SK-MEL-5 (cell line): Measurements from ENCODE around the gene RNF227. TPM values are rescaled to one million over a fixed set of nuclear protein-coding genes. Genes with fewer than 3 reads are reported as not detected.
"Not testable (repeated sequence)": the region's sequence is repeated elsewhere in the genome, so short reads cannot be mapped to it uniquely, and the experiment has no call there.

Experiments used
- DNase-seq: peaks from one replicate; pipeline ENCODE4 v3.0.0-alpha.2; 2016; ENCODE audit warnings: low read depth, low spot score
- in situ Hi-C: cut with HindIII; loops from 2 replicates; pipeline ENCODE4 v1.10.0; 2016; ENCODE audit warnings: low sequenced_read_pairs, high pct_unique_total_duplicates, low pct_unique_long_range_greater_than_20kb
- small RNA-seq, 2 experiments: library from RNA; depleted of rRNA; stranded (forward); fragments of <200 nt; gene quantifications; one replicate each; pipeline ENCODE3, GENCODE V24; 2014
- total RNA-seq: library from RNA; depleted of rRNA; stranded (reverse); fragments of >200 nt; shearing (Covaris generic); gene quantifications from 2 replicates; pipeline ENCODE4 v1.2.3, GENCODE V29; 2014; rRNA removed

The RNF227 gene
- total RNA-seq, 1 experiment from 2014 or later: 4.3 TPM

- DNase-seq: no peak
- in situ Hi-C loops: no loop called here
Measured at GRCh38 chr17:7882629-7883028, 33.5 kb downstream of the RNF227 start.

- in situ Hi-C loops: no loop called here
- no peak for DNase-seq
Measured at GRCh38 chr17:7882068-7882467, 34.0 kb downstream of the RNF227 start.

- in situ Hi-C loops: no loop called here
- no peak for DNase-seq
Measured at GRCh38 chr17:7881276-7882054, 34.6 kb downstream of the RNF227 start.

GRCh38 chr17:7880076-7880868 is 35.8 kb downstream of the RNF227 start:
- in situ Hi-C loops: no loop called here
- DNase-seq: no peak

- in situ Hi-C loops: no loop called here
- DNase-seq: no peak
Measured at GRCh38 chr17:7878234-7878633, 37.9 kb downstream of the RNF227 start.

GRCh38 chr17:7875804-7876370 is 40.2 kb downstream of the RNF227 start:
- DNase-seq: no peak
- in situ Hi-C loops: no loop called here

- no peak for DNase-seq
- in situ Hi-C loops: no loop called here
Measured at GRCh38 chr17:7873051-7873450, 43.0 kb downstream of the RNF227 start.

- in situ Hi-C loops: no loop called here
Measured at GRCh38 chr17:7867881-7868329, 48.2 kb downstream of the RNF227 start.

GRCh38 chr17:7864995-7865650 is 51.0 kb downstream of the RNF227 start:
- in situ Hi-C loops: no loop called here
- DNase-seq: no peak

More at GRCh38 chr17:7867881-7868329, 48.2 kb downstream of the RNF227 start:
- no peak for DNase-seq

- DNase-seq, in situ Hi-C loops: not testable (repeated sequence)
Measured at GRCh38 chr17:7864384-7864783, 51.7 kb downstream of the RNF227 start.

Small RNA genes within 50 kb of the gene (small RNA-seq; reads per million reads assigned to genes)
- 24.9 to 66.2 reads per million in 2 experiments for gene SCARNA21

Other genes with a start within 250 kb of the RNF227 start
- gene TP53, start 228.8 kb downstream of the RNF227 start, total RNA-seq: 14.1 and 15.4 TPM in 2 replicates
- 13.4 and 16.4 TPM in 2 replicates for gene WRAP53, start 227.8 kb downstream of the RNF227 start, total RNA-seq
- gene EFNB3, start 211.1 kb downstream of the RNF227 start, total RNA-seq: 2.8 and 3.7 TPM in 2 replicates
- 0.03 TPM in 1 of 2 replicates, not detected in the other for gene DNAH2, start 198.5 kb downstream of the RNF227 start, total RNA-seq
- 1.6 and 2.4 TPM in 2 replicates for gene KDM6B, start 82.1 kb downstream of the RNF227 start, total RNA-seq
- gene TMEM88, start 61.2 kb downstream of the RNF227 start, total RNA-seq: 0.18 and 0.80 TPM in 2 replicates
- gene NAA38, start 58.7 kb downstream of the RNF227 start, total RNA-seq: 74.5 and 83.3 TPM in 2 replicates
- 7.2 and 7.5 TPM in 2 replicates for gene CYB5D1, start 58.3 kb downstream of the RNF227 start, total RNA-seq
- gene CHD3, start 27.5 kb downstream of the RNF227 start, total RNA-seq: 68.4 and 74.0 TPM in 2 replicates
- gene KCNAB3, start 13.6 kb upstream of the RNF227 start, total RNA-seq: 0.21 and 0.37 TPM in 2 replicates
- 22.1 and 27.3 TPM in 2 replicates for gene TRAPPC1, start 15.7 kb upstream of the RNF227 start, total RNA-seq
- 11.9 and 17.3 TPM in 2 replicates for gene CNTROB, start 15.9 kb upstream of the RNF227 start, total RNA-seq
- gene GUCY2D, start 86.3 kb upstream of the RNF227 start, total RNA-seq: not detected in 2 replicates
- gene ALOX15B, start 122.8 kb upstream of the RNF227 start, total RNA-seq: 0.16 and 0.26 TPM in 2 replicates
- 0.21 TPM in 1 of 2 replicates, not detected in the other for gene ALOX12B, start 171.4 kb upstream of the RNF227 start, total RNA-seq
- not detected in 2 replicates for gene ALOXE3, start 202.2 kb upstream of the RNF227 start, total RNA-seq
- gene HES7, start 207.8 kb upstream of the RNF227 start, total RNA-seq: not detected in 2 replicates
- gene PER1, start 236.1 kb upstream of the RNF227 start, total RNA-seq: 7.7 and 9.7 TPM in 2 replicates
- gene VAMP2, start 246.7 kb upstream of the RNF227 start, total RNA-seq: 3.2 TPM in 2 replicates